Measurements from ENCODE around the gene ADGRD2. TPM values are rescaled to one million over a fixed set of nuclear protein-coding genes. Genes with fewer than 3 reads are reported as not detected.

The ADGRD2 gene
- total and polyA plus RNA-seq, 2 of the 13 experiments (the other 11 are each of a cell fraction or from before 2014, with no cell fraction given): not detected

DNA sequence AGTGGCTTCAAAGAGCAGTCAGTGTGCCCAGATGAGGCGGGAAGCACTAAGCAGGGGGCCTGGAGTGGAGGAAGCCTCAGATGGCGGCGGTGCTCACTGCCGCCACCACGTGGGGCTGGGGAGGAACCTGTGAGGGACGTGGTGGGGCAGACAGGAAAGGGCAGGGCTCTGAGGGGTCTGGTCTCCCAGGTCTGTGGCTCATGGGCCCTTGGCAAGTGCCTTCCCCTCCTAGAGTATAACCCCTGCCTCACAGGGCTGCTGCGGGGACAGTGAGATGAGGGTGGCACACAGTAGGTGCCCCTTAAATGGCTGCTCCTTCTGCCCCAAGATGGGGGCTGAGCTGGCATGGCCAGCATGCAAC is 30.4 kb downstream of the ADGRD2 start (continued):
- TF ChIP-seq KDM2A (CRISPR knock-in tag; IDR thresholded peaks at IDR 0.05; ENCODE audit: borderline replicate concordance, low read depth) (peak; percentile 92), ZNF451 (CRISPR knock-in tag; IDR thresholded peaks at IDR 0.05) (no peak), PAX8 (CRISPR knock-in tag; IDR thresholded peaks at IDR 0.05; ENCODE audit: borderline replicate concordance) (no peak), ZNF549 (CRISPR knock-in tag; IDR thresholded peaks at IDR 0.05) (no peak), ZSCAN29 (CRISPR knock-in tag; conservative IDR thresholded peaks at IDR 0.05) (no peak), NKX3-1 (CRISPR knock-in tag; IDR thresholded peaks at IDR 0.05) (no peak), ZNF615 (CRISPR knock-in tag; IDR thresholded peaks at IDR 0.05; ENCODE audit: borderline replicate concordance) (no peak), RAD51 (IDR thresholded peaks at IDR 0.05; ENCODE audit: borderline replicate concordance) (no peak), NFKBIZ (CRISPR knock-in tag; IDR thresholded peaks at IDR 0.05) (no peak), CBX2 (IDR thresholded peaks at IDR 0.05; ENCODE audit: low read depth, low read length) (no peak), CBX2 (CRISPR knock-in tag; IDR thresholded peaks at IDR 0.05; ENCODE audit: low read depth) (no peak), CENPT (CRISPR knock-in tag; IDR thresholded peaks at IDR 0.05; ENCODE audit: low read depth) (no peak), ZNF883 (CRISPR knock-in tag; IDR thresholded peaks at IDR 0.05; ENCODE audit: not compliant biosample characterization) (no peak)
- TF ChIP-seq, protein P1, sequence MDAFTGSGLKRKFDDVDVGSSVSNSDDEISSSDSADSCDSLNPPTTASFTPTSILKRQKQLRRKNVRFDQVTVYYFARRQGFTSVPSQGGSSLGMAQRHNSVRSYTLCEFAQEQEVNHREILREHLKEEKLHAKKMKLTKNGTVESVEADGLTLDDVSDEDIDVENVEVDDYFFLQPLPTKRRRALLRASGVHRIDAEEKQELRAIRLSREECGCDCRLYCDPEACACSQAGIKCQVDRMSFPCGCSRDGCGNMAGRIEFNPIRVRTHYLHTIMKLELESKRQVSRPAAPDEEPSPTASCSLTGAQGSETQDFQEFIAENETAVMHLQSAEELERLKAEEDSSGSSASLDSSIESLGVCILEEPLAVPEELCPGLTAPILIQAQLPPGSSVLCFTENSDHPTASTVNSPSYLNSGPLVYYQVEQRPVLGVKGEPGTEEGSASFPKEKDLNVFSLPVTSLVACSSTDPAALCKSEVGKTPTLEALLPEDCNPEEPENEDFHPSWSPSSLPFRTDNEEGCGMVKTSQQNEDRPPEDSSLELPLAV (CRISPR knock-in tag; conservative IDR thresholded peaks at IDR 0.05; ENCODE audit: low read depth): no peak

DNA sequence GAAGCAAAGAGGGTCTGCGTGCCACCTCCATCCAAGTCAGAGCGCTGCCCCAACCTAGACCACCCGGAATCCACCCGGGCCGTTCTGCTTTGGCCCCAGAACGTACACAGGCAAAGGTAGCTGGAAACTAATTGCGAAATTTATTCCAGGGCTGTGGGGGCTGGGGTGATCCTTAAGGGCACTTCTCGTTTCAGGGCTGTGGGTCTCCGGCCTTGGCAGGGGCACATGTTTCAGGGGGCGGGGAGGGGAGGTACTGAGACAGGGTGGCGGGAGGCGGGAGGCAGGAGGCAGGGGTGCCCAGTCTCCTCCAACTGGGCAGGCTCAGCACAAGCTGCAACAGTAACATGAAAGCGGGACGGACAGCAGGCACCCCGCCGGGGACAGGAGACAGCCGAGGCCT is 30.9 kb downstream of the ADGRD2 start:
- FAIRE-seq (no peak), DNase-seq (ENCODE audit: low spot score) (no peak), ATAC-seq (peak; percentile 2; the same call in 2 of the 3 replicates)
- peaks cover 4 to 26% of the 10 kb centered on the region in 2 experiments; a peak in 4 of 5 replicates for H3K27me3 ChIP-seq (ENCODE audit: control insufficient read depth in 1 of 2, insufficient read depth in 2 of 2, low read length in 2 of 2)
- intact Hi-C loops (cut with micrococcal nuclease; ENCODE audit: unreplicated experiment) (no loop called here), in situ Hi-C loops (cut with HindIII; ENCODE audit: extremely low pct_ligation_motif_present, low pct_unique_long_range_greater_than_20kb) (no loop called here)
- no peak overlapping the region for H3K27ac ChIP-seq (ENCODE audit: extremely low read length, insufficient read depth, low read length)
- ChIA-PET POLR2A (no interaction called here), CTCF (ENCODE audit: low intra/inter-chr PET ratio, low total read pairs) (interaction anchor here (0.8 kb wide), 1 partner anchor 62 kb away, joined by 4 read pairs; no protein-coding TSS in a partner anchor)
- no peaks in the 10 kb centered on the region for H3K79me2 ChIP-seq (ENCODE audit: insufficient read depth, low read length)
- H3K9me3 ChIP-seq (ENCODE audit: low read length): no peaks in the 10 kb centered on the region
- no peaks in the 10 kb centered on the region for H4K20me1 ChIP-seq (ENCODE audit: insufficient read depth, low read length)
- H3K4me1 ChIP-seq (ENCODE audit: insufficient read depth, low read length): peaks cover 20% of the 10 kb centered on the region
- TF ChIP-seq AGO1 (IDR thresholded peaks at IDR 0.05; ENCODE audit: low read depth, low read length, poor library complexity, severe bottlenecking) (peak; percentile 16), PCBP1 (IDR thresholded peaks at IDR 0.05; ENCODE audit: borderline replicate concordance, low read depth, low read length) (no peak), ZFP41 (CRISPR knock-in tag; IDR thresholded peaks at IDR 0.05; ENCODE audit: borderline replicate concordance) (no peak), CEBPG (CRISPR knock-in tag; IDR thresholded peaks at IDR 0.05) (0 out of 2 replicates have a peak, but pooled peaks have one; percentile 14), CEBPB (IDR thresholded peaks at IDR 0.05; ENCODE audit: borderline replicate concordance, low read depth, low read length) (peak; percentile 62)
- no TSS peak for BruUV-seq (replicated peaks)
- H2AFZ ChIP-seq (ENCODE audit: low read length): no peak overlapping the region
- H3K4me2 ChIP-seq (ENCODE audit: low read depth, low read length): no peak overlapping the region
- H3K36me3 ChIP-seq (replicated peaks in 1 of 2; ENCODE audit: control insufficient read depth in 1 of 2, insufficient read depth in 2 of 2, low read length in 2 of 2): no peaks in the 10 kb centered on the region
- no peak overlapping the region for H3K9ac ChIP-seq (ENCODE audit: insufficient read depth, low read depth, low read length)
- no peak overlapping the region for H3K4me3 ChIP-seq (replicated peaks in 1 of 3; ENCODE audit: insufficient read depth in 1 of 3, low read depth in 2 of 3, low read length in 3 of 3)
- WGBS (ENCODE audit: low lambda C conversion rate): 68% methylated on average over 10 of the region's 17 CpGs

Data from HepG2 (cell line).